GM13977 (cell line): ENCODE measurements around the gene MXRA8.

Experiments
- DNase-seq: peaks from one replicate; pipeline ENCODE4 v3.0.0; 2012; ENCODE audit warnings: low spot score
- CTCF ChIP-seq: IDR thresholded peaks from 2 replicates; pipeline ENCODE4 v1.5.1; 2012; ENCODE audit warnings: mild to moderate bottlenecking, control low read depth; ENCODE audit not compliant: insufficient read depth; ENCODE audit errors: extremely low read depth, missing control alignments
- in situ Hi-C: fragments of 300-500 bp; cut with MboI; formaldehyde crosslinking; loops from one replicate; pipeline ENCODE4 v1.12.0; 2022; ENCODE audit warnings: low sequenced_read_pairs, low pct_unique_long_range_greater_than_20kb, mixed read lengths, inconsistent platforms; ENCODE audit not compliant: unreplicated experiment

Gene MXRA8

GRCh38 chr1:1338278-1338677, 20.1 kb downstream of the MXRA8 start:
- TF ChIP-seq CTCF, result no peak
- no peak for DNase-seq
- in situ Hi-C loops, result no loop called here

- TF ChIP-seq CTCF, result no peak
- peak; percentile 83 for DNase-seq
- in situ Hi-C loops, result no loop called here
Measured at GRCh38 chr1:1337793-1338147, 20.6 kb downstream of the MXRA8 start.

- no peak for TF ChIP-seq CTCF
- in situ Hi-C loops, result no loop called here
- no peak for DNase-seq
Measured at GRCh38 chr1:1336931-1337792, 21.2 kb downstream of the MXRA8 start.

- DNase-seq, result no peak
- in situ Hi-C loops, result no loop called here
- no peak for TF ChIP-seq CTCF
Measured at GRCh38 chr1:1336446-1336845, 21.9 kb downstream of the MXRA8 start.

- in situ Hi-C loops, result no loop called here
- DNase-seq, result no peak
- TF ChIP-seq CTCF, result no peak
Measured at GRCh38 chr1:1335792-1336248, 22.5 kb downstream of the MXRA8 start.

GRCh38 chr1:1335283-1335682, 23.1 kb downstream of the MXRA8 start:
- no peak for DNase-seq
- no peak for TF ChIP-seq CTCF
- in situ Hi-C loops, result no loop called here
